HepG2 (cell line): ENCODE measurements around the gene ATRN. TPM values are rescaled to one million over a fixed set of nuclear protein-coding genes. Genes with fewer than 3 reads are reported as not detected.

Experiments used
- ARID2 ChIP-seq: sonication (generic); formaldehyde crosslinking; IDR thresholded peaks from 2 replicates; pipeline ENCODE4 v1.8.1; 2022; ENCODE audit warnings: mild to moderate bottlenecking, missing genetic modification reagents, borderline replicate concordance
- CCDC6 ChIP-seq: sonication (generic); formaldehyde crosslinking; IDR thresholded peaks from 2 replicates; pipeline ENCODE4 v1.8.1; 2022; ENCODE audit warnings: mild to moderate bottlenecking, missing genetic modification reagents, moderate library complexity
- DPF2 ChIP-seq: sonication (generic); formaldehyde crosslinking; IDR thresholded peaks from 2 replicates; pipeline ENCODE4 v1.4.0; 2020; ENCODE audit warnings: mild to moderate bottlenecking, low read depth, missing genetic modification reagents, borderline replicate concordance
- GATAD2A ChIP-seq: IDR thresholded peaks from 2 replicates; pipeline ENCODE4 v1.6.1; 2016
- HMG20B ChIP-seq: conservative IDR thresholded peaks from 2 replicates; pipeline ENCODE4 v1.6.1; 2016; ENCODE audit warnings: missing genetic modification reagents, missing compliant biosample characterization
- HMGXB3 ChIP-seq: sonication (generic); formaldehyde crosslinking; IDR thresholded peaks from 2 replicates; pipeline ENCODE4 v1.4.0; 2020; ENCODE audit warnings: missing genetic modification reagents, borderline replicate concordance
- HNF4A ChIP-seq: sonication (generic); formaldehyde crosslinking; IDR thresholded peaks from 2 replicates; pipeline ENCODE4 v1.4.0; 2020; ENCODE audit warnings: missing genetic modification reagents
- IRF9 ChIP-seq: sonication (generic); formaldehyde crosslinking; IDR thresholded peaks from 2 replicates; pipeline ENCODE4 v1.8.0; 2022; ENCODE audit warnings: missing genetic modification reagents, mild to moderate bottlenecking, borderline replicate concordance
- NAIF1 ChIP-seq: sonication (generic); formaldehyde crosslinking; IDR thresholded peaks from 2 replicates; pipeline ENCODE4 v1.5.0; 2020; ENCODE audit warnings: mild to moderate bottlenecking, missing genetic modification reagents, borderline replicate concordance
- TAF1 ChIP-seq: sonication (generic); formaldehyde crosslinking; IDR thresholded peaks from 2 replicates; pipeline ENCODE4 v1.4.0; 2020; ENCODE audit warnings: missing genetic modification reagents
- YEATS4 ChIP-seq: sonication (generic); formaldehyde crosslinking; IDR thresholded peaks from 2 replicates; pipeline ENCODE4 v1.4.0; 2020; ENCODE audit warnings: missing genetic modification reagents, borderline replicate concordance
- ZFP41 ChIP-seq: sonication (generic); formaldehyde crosslinking; IDR thresholded peaks from 2 replicates; pipeline ENCODE4 v1.4.0; 2020; ENCODE audit warnings: mild to moderate bottlenecking, missing genetic modification reagents, borderline replicate concordance
- ZFP82 ChIP-seq: sonication (generic); formaldehyde crosslinking; IDR thresholded peaks from 2 replicates; pipeline ENCODE4 v1.5.1; 2020; ENCODE audit warnings: mild to moderate bottlenecking, missing genetic modification reagents, borderline replicate concordance
- ZNF124 ChIP-seq: sonication (generic); formaldehyde crosslinking; IDR thresholded peaks from 2 replicates; pipeline ENCODE4 v1.4.0; 2020; ENCODE audit warnings: missing genetic modification reagents
- ZNF343 ChIP-seq: sonication (generic); formaldehyde crosslinking; IDR thresholded peaks from 2 replicates; pipeline ENCODE4 v1.4.0; 2020; ENCODE audit warnings: mild to moderate bottlenecking, missing genetic modification reagents
- ZNF670 ChIP-seq: sonication (generic); formaldehyde crosslinking; IDR thresholded peaks from 2 replicates; pipeline ENCODE4 v1.8.0; 2022; ENCODE audit warnings: mild to moderate bottlenecking, missing genetic modification reagents, borderline replicate concordance
- ZSCAN29 ChIP-seq: sonication (generic); formaldehyde crosslinking; conservative IDR thresholded peaks from 2 replicates; pipeline ENCODE4 v1.4.0; 2020; ENCODE audit warnings: mild to moderate bottlenecking, missing genetic modification reagents
- polyA plus RNA-seq, 8 experiments: library from polyadenylated mRNA; depleted of rRNA in 3 of 8; stranded (reverse) in 7 of 8; unstranded in 1 of 8; fragments of >200 nt; fragmentation: Illumina TruSeq in 4 of 8; extraction: Trizol in 4 of 8; gene quantifications; 2 replicates each; pipeline versions ENCODE4 v1.2.1 to v1.2.3, GENCODE V29; 2011 to 2016; ENCODE audit warnings: low read depth in 4 of 8, missing spikeins in 1 of 8, mixed read lengths in 1 of 8; ENCODE audit not compliant: insufficient read depth in 1 of 8
- total RNA-seq, 5 experiments: library from RNA; depleted of rRNA; stranded (reverse); fragments of >200 nt; fragmentation: Illumina TruSeq; extraction: Trizol; gene quantifications; 2 replicates each; pipeline ENCODE4 v1.2.3, GENCODE V29; 2016; ENCODE audit warnings: low read depth in 1 of 5
- TF ChIP-seq, protein P1 (sequence below), 2 experiments: IDR thresholded peaks; 2 replicates each; pipeline ENCODE4 v1.6.1; 2011 to 2012; ENCODE audit warnings: low read length in 2 of 2, borderline replicate concordance in 1 of 2, low read depth in 1 of 2, mild to moderate bottlenecking in 1 of 2, moderate library complexity in 1 of 2
- TF ChIP-seq, protein P2 (sequence below): sonication (generic); formaldehyde crosslinking; IDR thresholded peaks from 2 replicates; pipeline ENCODE4 v1.8.0; 2022; ENCODE audit warnings: missing genetic modification reagents, low read depth, mild to moderate bottlenecking, borderline replicate concordance

Gene ATRN
- total and polyA plus RNA-seq, 2 of the 13 experiments (the other 11 are each of a cell fraction or from before 2014, with no cell fraction given), result 44.2 to 81.1 TPM

GRCh38 chr20:3658716-3659491 lies 188.1 kb downstream of the ATRN start (continued):
- peak; percentile 6; the same call in 1 of the 2 replicates for TF ChIP-seq IRF9 (CRISPR knock-in tag)
- TF ChIP-seq HMG20B (CRISPR knock-in tag), result 0 out of 2 replicates have a peak, but pooled peaks have one; percentile 10
- TF ChIP-seq, protein P1, sequence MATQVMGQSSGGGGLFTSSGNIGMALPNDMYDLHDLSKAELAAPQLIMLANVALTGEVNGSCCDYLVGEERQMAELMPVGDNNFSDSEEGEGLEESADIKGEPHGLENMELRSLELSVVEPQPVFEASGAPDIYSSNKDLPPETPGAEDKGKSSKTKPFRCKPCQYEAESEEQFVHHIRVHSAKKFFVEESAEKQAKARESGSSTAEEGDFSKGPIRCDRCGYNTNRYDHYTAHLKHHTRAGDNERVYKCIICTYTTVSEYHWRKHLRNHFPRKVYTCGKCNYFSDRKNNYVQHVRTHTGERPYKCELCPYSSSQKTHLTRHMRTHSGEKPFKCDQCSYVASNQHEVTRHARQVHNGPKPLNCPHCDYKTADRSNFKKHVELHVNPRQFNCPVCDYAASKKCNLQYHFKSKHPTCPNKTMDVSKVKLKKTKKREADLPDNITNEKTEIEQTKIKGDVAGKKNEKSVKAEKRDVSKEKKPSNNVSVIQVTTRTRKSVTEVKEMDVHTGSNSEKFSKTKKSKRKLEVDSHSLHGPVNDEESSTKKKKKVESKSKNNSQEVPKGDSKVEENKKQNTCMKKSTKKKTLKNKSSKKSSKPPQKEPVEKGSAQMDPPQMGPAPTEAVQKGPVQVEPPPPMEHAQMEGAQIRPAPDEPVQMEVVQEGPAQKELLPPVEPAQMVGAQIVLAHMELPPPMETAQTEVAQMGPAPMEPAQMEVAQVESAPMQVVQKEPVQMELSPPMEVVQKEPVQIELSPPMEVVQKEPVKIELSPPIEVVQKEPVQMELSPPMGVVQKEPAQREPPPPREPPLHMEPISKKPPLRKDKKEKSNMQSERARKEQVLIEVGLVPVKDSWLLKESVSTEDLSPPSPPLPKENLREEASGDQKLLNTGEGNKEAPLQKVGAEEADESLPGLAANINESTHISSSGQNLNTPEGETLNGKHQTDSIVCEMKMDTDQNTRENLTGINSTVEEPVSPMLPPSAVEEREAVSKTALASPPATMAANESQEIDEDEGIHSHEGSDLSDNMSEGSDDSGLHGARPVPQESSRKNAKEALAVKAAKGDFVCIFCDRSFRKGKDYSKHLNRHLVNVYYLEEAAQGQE (IDR thresholded peaks at IDR 0.05; ENCODE audit: borderline replicate concordance in 1 of 2, low read depth in 1 of 2, low read length in 2 of 2), result no peak
- no peak for TF ChIP-seq YEATS4 (CRISPR knock-in tag)
- TF ChIP-seq HMGXB3 (CRISPR knock-in tag), result no peak
- TF ChIP-seq ZNF343 (CRISPR knock-in tag), result 0 out of 2 replicates have a peak, but pooled peaks have one; percentile 75
- TF ChIP-seq CCDC6, result no peak
- TF ChIP-seq HNF4A (CRISPR knock-in tag), result peak; percentile 87
- no peak for TF ChIP-seq ZNF670 (CRISPR knock-in tag)
- 0 out of 2 replicates have a peak, but pooled peaks have one; percentile 52 for TF ChIP-seq ZNF124 (CRISPR knock-in tag)
- 0 out of 2 replicates have a peak, but pooled peaks have one; percentile 16 for TF ChIP-seq ZFP41
- TF ChIP-seq, protein P2, sequence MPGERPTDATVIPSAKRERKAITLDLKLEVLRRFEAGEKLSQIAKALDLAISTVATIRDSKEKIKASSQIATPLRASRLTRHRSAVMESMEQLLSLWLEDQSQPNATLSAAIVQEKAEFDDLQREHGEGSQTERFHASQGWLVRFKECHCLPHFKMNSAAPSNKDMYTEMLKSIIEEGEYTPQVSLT (CRISPR knock-in tag), result no peak
- no peak; the same call in 1 of the 2 replicates for TF ChIP-seq DPF2 (CRISPR knock-in tag)
- peak; percentile 80 for TF ChIP-seq GATAD2A (CRISPR knock-in tag)
- TF ChIP-seq ARID2 (CRISPR knock-in tag), result no peak
- TF ChIP-seq TAF1 (CRISPR knock-in tag), result peak; percentile 54; the same call in 1 of the 2 replicates
- TF ChIP-seq ZFP82, result no peak
- TF ChIP-seq NAIF1 (CRISPR knock-in tag), result no peak
- TF ChIP-seq ZSCAN29 (CRISPR knock-in tag), result 0 out of 2 replicates have a peak, but pooled peaks have one; percentile 17
